Stimulated activated CD8-positive, alpha-beta memory T cell treated with anti-CD3 and anti-CD28 coated beads, Interleukin-12 subunit alpha, Interleukin-12 subunit beta, amount 100 ng/mL, for 24 hours (primary cell): ENCODE results near the gene SYTL5.

Source experiments
- DNase-seq: peaks from one replicate; pipeline ENCODE4 v3.0.0-alpha.2; 2020; ENCODE audit errors: extremely low read depth

SYTL5 gene

GRCh38 chrX:38138900-38139299, 132.5 kb downstream of the SYTL5 start:
- DNase-seq, result no peak

DNA sequence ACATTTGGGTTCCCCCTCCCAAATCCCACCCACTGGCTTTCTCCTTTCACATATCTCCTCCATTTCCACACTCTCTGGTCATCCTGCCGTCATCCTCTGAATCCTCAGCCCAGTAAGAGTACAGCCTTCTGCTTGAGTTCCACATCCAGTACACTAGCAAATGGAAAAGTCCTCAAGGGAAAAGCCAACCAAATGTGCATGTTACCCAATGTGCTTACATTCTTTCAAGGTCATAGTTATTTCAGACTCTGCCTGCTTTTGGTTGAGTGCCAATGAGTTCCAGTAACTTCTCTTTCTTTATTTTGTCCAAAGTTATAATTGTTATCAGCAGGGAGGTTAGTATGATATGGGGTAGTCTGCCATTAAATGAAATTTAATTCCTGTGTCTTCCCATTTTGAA, 136.3 kb downstream of the SYTL5 start:
- DNase-seq, result no peak

GRCh38 chrX:38149016-38149415, 142.7 kb downstream of the SYTL5 start:
- no peak for DNase-seq

DNA sequence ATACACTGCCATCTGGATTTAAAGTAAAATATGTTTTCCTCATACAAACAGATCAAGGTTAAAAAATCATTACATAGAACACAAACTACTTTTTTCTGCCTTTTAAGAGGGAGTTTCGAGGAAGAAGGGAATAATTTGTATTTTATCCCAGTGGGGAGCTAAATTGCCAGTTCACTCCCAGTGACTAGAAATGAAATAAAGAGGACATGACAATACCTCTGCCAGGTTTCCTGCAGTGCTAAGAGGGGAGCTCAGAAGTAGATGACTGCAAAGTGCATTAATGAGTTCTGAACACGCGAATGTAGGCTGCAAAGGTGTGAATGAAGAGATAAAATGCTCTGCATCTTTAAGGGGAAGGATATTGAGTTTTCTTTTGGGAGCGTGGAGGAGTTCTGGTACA, 144.6 kb downstream of the SYTL5 start:
- DNase-seq, result no peak

GRCh38 chrX:38151441-38151840, 145.1 kb downstream of the SYTL5 start:
- DNase-seq, result no peak

DNA sequence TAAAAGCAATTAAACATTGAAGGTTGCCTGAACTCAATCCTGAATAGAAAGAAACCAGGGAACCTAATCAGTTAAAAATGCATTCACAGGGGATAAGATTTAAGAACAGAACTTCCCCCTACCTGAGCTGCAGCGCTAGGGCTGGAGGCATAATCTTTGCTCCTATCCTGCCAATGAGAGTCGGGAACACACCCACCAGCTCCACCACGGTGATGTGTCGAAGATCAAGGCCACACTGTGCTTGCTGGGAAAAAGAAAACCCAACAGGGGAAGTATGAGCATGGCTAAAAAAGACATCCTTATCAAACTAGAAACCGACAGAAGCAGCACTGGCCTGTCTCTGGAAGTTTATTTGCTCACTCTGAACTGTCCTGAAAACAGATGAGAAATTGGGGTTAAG, 148.0 kb downstream of the SYTL5 start:
- DNase-seq, result no peak

DNA sequence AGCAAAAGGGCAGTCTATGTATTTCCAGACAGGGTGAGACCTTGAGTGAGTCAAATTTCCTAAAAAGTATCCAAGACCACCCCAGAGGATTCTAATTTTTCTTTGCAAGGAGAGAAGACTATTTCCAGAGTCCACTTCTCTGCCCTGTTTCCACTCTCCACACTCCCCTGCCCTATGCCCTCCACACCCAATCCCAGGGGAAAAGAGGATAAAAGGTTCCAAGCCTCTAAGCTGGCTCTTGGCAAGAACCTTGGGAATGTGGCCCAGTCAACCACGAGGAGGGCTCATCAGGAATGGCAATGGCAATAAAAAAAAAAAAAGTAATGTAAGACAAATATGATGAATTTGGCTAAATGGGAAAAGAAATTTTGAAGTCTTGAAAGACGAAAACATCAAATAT, 148.5 kb downstream of the SYTL5 start:
- DNase-seq, result no peak

DNA sequence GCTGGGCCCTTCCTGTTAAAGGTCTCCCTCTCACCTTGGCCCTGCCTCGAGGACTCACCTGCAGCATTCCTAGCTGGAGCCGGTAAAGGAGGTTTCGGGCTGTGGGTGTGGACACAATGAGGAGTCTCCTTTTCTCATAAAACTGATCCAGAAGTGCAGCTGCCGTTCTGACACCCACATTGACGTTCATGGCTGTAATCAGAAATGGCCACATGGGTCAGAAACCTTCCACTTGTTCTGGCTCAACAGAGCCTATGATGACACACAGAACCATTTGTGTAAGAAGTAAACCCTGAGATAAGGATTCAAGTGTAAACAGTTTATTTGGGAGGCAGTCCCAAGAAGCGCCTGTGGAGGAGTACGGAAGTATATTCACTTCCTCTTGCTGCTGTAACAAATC, 150.5 kb downstream of the SYTL5 start:
- DNase-seq, result no peak

- DNase-seq, result no peak
Measured at GRCh38 chrX:38163193-38163592, 156.8 kb downstream of the SYTL5 start.

DNA sequence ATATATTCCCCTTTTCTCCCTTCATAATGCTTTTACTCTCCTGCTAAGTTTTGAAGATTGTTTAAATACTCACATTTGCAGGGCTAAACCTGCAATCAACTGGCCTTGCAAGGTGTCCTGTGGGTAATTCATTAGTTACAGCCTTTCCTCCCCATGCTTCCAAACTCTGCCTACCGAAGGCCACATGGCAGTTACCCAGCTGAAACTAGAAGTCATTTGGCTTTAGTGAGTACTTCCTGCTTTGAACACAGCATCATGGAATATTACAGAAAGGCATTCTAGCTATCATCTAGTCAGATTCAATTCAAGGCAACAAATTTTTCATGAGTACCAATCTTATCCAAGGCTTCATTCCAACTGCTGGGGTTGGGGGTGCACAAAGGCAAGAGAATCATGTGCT, 158.7 kb downstream of the SYTL5 start:
- DNase-seq, result no peak

- no peak for DNase-seq
Measured at GRCh38 chrX:38166478-38167083, 160.2 kb downstream of the SYTL5 start.

DNA sequence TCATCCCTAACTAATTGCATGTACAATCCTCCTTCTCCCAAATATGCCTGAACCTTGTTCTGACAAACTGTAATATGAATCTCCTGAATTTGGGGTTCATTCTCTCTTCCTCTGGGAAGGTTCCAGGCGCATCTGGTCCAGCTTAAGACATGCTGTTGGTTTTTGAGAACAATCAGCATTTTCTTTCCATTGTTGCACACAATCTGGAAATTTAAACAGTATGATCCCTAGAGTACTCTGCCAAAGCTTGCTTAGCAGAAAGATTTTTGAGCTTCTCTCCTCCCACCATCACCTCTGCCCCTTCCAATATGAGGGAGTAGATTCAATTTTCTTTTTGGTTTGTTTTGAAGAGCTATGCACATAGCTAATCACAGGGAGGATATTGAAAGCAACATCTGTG, 164.2 kb downstream of the SYTL5 start:
- DNase-seq, result no peak

GRCh38 chrX:38172596-38172995, 166.2 kb downstream of the SYTL5 start:
- DNase-seq, result no peak

DNA sequence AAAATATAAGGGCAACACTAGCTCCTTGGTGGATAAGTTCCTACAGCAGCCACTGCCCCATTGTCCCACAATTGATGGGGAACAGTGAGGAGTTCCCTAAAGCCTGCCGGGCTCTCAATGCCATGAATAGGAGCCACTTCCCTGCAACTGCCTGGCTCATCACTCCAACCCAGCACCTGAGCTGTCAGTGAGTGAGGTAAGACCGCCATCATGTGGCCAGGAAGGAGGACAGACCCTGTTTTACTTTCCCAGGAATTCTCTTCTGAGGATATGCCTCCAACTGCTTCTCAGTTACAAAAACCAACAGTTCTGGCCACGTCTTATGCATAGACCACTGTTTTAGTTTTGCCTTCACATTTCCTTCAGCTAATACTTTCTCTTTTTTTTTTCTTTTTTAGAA, 168.8 kb downstream of the SYTL5 start:
- DNase-seq, result no peak

GRCh38 chrX:38178396-38178795, 172.0 kb downstream of the SYTL5 start:
- DNase-seq, result no peak
